Activated naive CD8-positive, alpha-beta T cell treated with anti-CD3 and anti-CD28 coated beads for 36 hours (primary cell): ENCODE data around the gene MFSD11. TPM values are rescaled to one million over a fixed set of nuclear protein-coding genes. Genes with fewer than 3 reads are reported as not detected.
"Not testable (repeated sequence)": the region's sequence is repeated elsewhere in the genome, so short reads cannot be mapped to it uniquely, and the experiment has no call there.

Experiments
- DNase-seq: peaks from one replicate; pipeline ENCODE4 v3.0.0; 2021
- H3K27ac Mint-ChIP-seq: one replicate; pipeline ENCODE4 v1.8.0; 2022; ENCODE audit warnings: mild to moderate bottlenecking, moderate library complexity, mixed read lengths
- H3K27me3 Mint-ChIP-seq: one replicate; pipeline ENCODE4 v1.8.0; 2022; ENCODE audit warnings: mild to moderate bottlenecking, mixed read lengths
- H3K36me3 Mint-ChIP-seq: one replicate; pipeline ENCODE4 v1.8.0; 2021; ENCODE audit warnings: mild to moderate bottlenecking, mixed read lengths
- H3K4me1 Mint-ChIP-seq: one replicate; pipeline ENCODE4 v1.8.0; 2021; ENCODE audit warnings: mixed read lengths
- H3K4me3 Mint-ChIP-seq: one replicate; pipeline ENCODE4 v1.8.0; 2022; ENCODE audit warnings: mild to moderate bottlenecking, moderate library complexity, mixed read lengths
- H3K9me3 Mint-ChIP-seq: one replicate; pipeline ENCODE4 v1.8.0; 2022; ENCODE audit warnings: mixed read lengths
- total RNA-seq, 2 experiments: library from RNA; stranded (reverse); gene quantifications; one replicate each; pipeline ENCODE4 v1.2.3, GENCODE V29; 2021

Gene MFSD11
- total RNA-seq, 2 experiments from 2014 or later: 14.4 to 16.0 TPM

DNA sequence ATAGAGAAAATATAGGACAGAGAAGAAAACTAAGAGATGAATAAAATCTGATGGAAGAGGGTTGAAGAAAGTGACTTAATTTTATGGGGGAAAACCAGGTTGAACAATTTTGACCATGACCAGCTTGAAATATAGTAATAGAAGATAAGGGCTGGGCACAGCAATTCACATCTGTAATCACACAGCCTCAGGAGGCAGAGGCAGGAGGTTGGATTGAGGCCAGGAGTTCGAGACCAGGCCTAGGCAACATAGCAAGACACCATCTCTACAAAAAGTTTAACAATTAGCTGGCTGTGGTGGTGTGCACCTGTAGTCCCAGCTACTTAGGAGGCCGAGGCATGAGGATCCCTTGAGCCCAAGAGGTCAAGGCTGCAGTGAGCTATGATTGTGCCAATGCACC, 35.8 kb upstream of the MFSD11 start:
- H3K4me3 Mint-ChIP-seq: no peak overlapping the region
- no peak for DNase-seq
- no peaks in the 10 kb centered on the region for H3K4me1 Mint-ChIP-seq
- H3K36me3 Mint-ChIP-seq: no peaks in the 10 kb centered on the region
- no peak overlapping the region for H3K27ac Mint-ChIP-seq
- no peaks in the 10 kb centered on the region for H3K27me3 Mint-ChIP-seq
- H3K9me3 Mint-ChIP-seq: no peaks in the 10 kb centered on the region

- Mint-ChIP-seq H3K4me3 (no peak overlapping the region), H3K9me3 (no peaks in the 10 kb centered on the region), H3K4me1 (no peaks in the 10 kb centered on the region), H3K36me3 (no peaks in the 10 kb centered on the region), H3K27me3 (no peaks in the 10 kb centered on the region), H3K27ac (no peak overlapping the region)
- no peak for DNase-seq
Observed at GRCh38 chr17:76702941-76703637, 34.8 kb upstream of the MFSD11 start.

GRCh38 chr17:76704805-76705204, 33.1 kb upstream of the MFSD11 start:
- Mint-ChIP-seq H3K27ac (no peak overlapping the region), H3K4me3 (no peak overlapping the region), H3K4me1 (peaks cover 6% of the 10 kb centered on the region), H3K9me3 (no peaks in the 10 kb centered on the region), H3K27me3 (no peaks in the 10 kb centered on the region), H3K36me3 (no peaks in the 10 kb centered on the region)
- DNase-seq: no peak

- H3K27ac Mint-ChIP-seq: no peak overlapping the region
- H3K4me1 Mint-ChIP-seq: peaks cover 8% of the 10 kb centered on the region
- H3K4me3 Mint-ChIP-seq: no peak overlapping the region
- H3K9me3 Mint-ChIP-seq: no peaks in the 10 kb centered on the region
- H3K36me3 Mint-ChIP-seq: no peaks in the 10 kb centered on the region
- no peaks in the 10 kb centered on the region for H3K27me3 Mint-ChIP-seq
- DNase-seq: no peak
Observed at GRCh38 chr17:76706817-76707216, 31.1 kb upstream of the MFSD11 start.

DNA sequence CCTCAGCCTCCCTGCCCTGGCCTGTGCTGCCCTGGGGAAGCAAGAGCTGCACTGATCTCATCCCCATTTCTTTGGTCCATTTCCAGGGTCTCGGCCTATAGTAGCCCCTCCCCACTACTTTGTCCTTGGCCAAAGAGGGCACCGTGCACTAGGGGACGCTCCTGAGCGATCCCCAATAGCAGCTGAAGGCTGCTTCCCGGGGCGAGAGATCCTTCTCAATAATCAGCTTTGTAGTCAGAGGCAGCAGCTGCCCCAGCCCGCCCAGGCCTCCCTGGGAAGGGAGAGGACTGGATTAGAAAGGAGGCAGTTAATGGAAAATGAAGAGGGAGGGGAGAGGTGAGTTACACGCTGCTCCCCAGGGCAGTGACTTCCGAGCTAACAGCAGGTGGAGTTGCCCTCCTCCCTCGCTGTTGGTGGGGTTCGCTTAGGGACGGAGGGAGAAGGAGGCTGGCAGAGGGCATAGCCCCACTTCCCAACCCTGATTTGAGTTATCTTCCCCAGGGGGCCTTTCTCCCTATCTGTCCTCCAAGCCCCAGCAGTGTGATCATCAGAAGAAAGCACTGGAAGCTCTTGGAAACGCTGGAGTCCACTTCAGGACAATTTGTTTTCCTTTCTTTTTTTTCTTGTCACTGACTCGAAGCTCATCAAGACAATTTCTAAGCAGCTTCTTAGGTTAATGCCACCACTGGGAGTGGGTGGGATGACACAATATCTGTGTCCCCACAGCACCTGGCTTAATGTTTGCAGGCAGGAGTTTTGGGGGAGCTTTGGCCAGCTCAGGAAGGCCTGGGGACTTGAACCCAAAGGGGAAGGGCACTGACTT, 29.7 kb upstream of the MFSD11 start:
- Mint-ChIP-seq H3K27me3 (no peaks in the 10 kb centered on the region), H3K9me3 (no peaks in the 10 kb centered on the region), H3K36me3 (no peaks in the 10 kb centered on the region), H3K27ac (no peak overlapping the region), H3K4me1 (peaks cover 12% of the 10 kb centered on the region), H3K4me3 (no peak overlapping the region)
- DNase-seq: no peak

DNA sequence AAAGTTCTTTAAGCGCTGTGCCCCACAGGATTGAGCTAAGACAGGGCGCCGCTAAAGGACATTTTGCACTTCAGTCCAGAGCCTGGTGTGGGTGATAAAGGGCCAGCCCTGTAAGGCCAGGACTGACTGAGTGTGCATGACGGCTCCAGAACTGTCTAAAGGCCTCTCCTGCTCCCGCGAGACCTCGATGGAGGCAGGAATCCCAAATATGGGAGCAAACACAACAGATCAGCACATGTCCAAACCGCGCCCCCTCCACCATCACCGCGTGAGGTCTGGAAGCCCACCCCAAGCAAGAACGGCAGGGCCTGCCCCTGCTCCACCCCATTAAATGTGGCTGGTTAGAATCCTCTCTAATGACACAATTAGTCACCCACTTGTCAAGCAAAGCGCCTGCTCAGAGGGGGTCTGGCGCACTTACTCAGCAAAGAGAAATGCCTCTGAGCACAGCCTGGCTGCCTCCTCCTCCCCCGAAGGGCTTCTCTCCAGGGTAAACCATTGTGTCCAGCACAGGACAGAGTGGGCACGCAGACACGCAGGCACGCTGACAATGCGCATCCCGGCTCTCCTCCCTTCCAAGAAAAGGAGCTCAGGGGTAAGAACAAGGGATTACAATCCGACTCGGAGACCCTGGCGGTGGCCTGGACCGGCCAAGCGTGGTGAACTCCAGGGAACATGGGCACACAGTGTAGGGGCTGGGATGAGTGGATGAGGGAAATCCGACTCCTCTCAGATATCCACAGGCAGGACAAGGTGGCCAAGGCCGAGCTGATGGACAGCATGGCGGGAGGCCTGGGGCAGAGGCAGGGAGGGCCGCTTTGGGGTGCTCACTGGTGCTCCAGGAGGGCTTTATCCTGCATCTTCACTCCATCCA, 28.6 kb upstream of the MFSD11 start:
- Mint-ChIP-seq H3K4me3 (peak overlapping the region; percentile 69), H3K4me1 (peaks cover 23% of the 10 kb centered on the region), H3K36me3 (peaks cover 5% of the 10 kb centered on the region), H3K27me3 (no peaks in the 10 kb centered on the region), H3K27ac (no peak overlapping the region), H3K9me3 (no peaks in the 10 kb centered on the region)
- DNase-seq: no peak

DNA sequence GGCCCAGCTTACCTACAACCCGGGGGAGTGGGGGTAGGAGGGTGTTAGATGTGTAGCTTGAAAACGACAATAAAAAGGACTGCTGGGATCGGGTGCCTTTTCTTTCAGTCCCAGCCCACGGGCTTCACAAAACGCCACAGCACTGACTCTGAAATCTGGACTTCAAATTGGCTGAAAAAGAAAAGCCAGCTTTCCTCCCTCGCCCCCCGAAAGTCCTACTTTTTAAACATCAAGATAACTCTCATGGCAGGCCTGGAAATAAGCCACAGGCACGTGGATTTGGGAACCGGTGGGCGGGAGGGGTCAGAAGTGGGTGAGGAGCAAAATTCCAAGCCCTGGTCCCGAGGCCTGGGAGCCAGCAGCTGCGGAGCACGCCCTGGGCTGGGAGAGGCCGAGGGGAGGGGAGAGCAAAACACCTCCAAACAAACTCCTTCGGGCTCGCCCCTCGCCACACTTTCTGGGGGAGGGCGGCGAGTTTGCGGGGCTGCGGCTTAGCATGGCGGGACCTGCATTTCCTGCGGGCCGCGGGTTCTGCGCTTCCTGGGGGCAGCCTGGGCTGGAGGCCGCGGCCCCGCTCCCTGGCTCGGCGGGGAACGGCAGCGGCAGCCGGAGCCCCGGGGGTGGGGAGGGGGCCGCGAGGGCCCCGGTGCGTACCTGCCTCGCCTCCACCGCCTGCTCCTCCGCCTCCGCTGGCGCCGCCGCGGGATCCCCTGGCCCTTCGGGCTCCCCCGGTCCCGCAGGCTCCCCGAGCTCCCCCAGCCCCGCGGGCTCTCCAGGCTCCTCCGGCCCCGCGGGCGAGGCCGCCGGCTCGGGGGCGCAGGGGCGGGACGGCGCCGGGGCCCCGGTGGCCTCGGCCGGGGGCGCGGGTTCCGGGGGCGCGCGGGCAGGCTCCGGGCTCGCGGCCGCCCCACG, 27.7 kb upstream of the MFSD11 start:
- peaks cover 10% of the 10 kb centered on the region for H3K36me3 Mint-ChIP-seq
- H3K27me3 Mint-ChIP-seq, H3K27ac Mint-ChIP-seq, H3K9me3 Mint-ChIP-seq: not testable (repeated sequence)
- DNase-seq: peak; percentile 31
- peaks cover 29% of the 10 kb centered on the region for H3K4me1 Mint-ChIP-seq
- peak overlapping the region; percentile 69 for H3K4me3 Mint-ChIP-seq

GRCh38 chr17:76710863-76711611, 26.9 kb upstream of the MFSD11 start, which contains the start of gene MXRA7:
Gene MXRA7, minus strand, starts transcription at chr17:76710965. Its CDS starts 19 bp downstream, at chr17:76710946.
- H3K27me3 Mint-ChIP-seq: no peaks in the 10 kb centered on the region
- DNase-seq: peak; percentile 77
- H3K9me3 Mint-ChIP-seq: no peaks in the 10 kb centered on the region
- peaks cover 19% of the 10 kb centered on the region for H3K36me3 Mint-ChIP-seq
- no peak within 1 kb of the TSS for H3K27ac Mint-ChIP-seq
- H3K4me3 Mint-ChIP-seq: peak within 1 kb of the TSS; percentile 69
- H3K4me1 Mint-ChIP-seq: peaks cover 37% of the 10 kb centered on the region

GRCh38 chr17:76712321-76712720, 25.6 kb upstream of the MFSD11 start:
- peaks cover 48% of the 10 kb centered on the region for H3K4me1 Mint-ChIP-seq
- H3K36me3 Mint-ChIP-seq: peaks cover 27% of the 10 kb centered on the region
- not testable (repeated sequence) for DNase-seq, H3K27me3 Mint-ChIP-seq, H3K27ac Mint-ChIP-seq, H3K9me3 Mint-ChIP-seq, H3K4me3 Mint-ChIP-seq

DNA sequence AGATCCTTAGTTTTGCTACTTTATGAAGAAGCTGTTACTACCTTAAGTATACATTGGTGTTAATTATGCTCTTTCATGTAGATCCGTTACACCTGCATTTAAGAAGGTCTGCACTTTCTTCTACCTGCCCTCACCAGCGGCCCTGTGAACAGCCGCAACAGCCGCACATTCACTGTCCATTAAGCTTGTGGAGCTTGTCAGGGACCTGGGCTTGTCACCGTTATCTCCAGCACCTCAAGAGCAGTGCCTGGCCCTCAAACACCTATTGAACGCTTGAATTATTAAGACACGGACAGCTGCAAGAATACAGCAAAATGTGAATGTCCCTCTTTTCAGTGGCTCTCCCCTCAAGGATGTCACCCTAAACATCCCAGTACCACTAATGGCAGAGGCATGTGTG, 24.2 kb upstream of the MFSD11 start:
- H3K4me3 Mint-ChIP-seq: no peak overlapping the region
- H3K4me1 Mint-ChIP-seq: peaks cover 47% of the 10 kb centered on the region
- H3K9me3 Mint-ChIP-seq: no peaks in the 10 kb centered on the region
- DNase-seq: no peak
- peaks cover 32% of the 10 kb centered on the region for H3K36me3 Mint-ChIP-seq
- no peaks in the 10 kb centered on the region for H3K27me3 Mint-ChIP-seq
- H3K27ac Mint-ChIP-seq: peak overlapping the region; percentile 1

GRCh38 chr17:76714336-76714735, 23.6 kb upstream of the MFSD11 start:
- no peak overlapping the region for H3K4me3 Mint-ChIP-seq
- H3K27me3 Mint-ChIP-seq: no peaks in the 10 kb centered on the region
- DNase-seq: no peak
- H3K9me3 Mint-ChIP-seq: no peaks in the 10 kb centered on the region
- H3K36me3 Mint-ChIP-seq: peaks cover 35% of the 10 kb centered on the region
- H3K4me1 Mint-ChIP-seq: peaks cover 47% of the 10 kb centered on the region
- H3K27ac Mint-ChIP-seq: peak overlapping the region; percentile 98

DNA sequence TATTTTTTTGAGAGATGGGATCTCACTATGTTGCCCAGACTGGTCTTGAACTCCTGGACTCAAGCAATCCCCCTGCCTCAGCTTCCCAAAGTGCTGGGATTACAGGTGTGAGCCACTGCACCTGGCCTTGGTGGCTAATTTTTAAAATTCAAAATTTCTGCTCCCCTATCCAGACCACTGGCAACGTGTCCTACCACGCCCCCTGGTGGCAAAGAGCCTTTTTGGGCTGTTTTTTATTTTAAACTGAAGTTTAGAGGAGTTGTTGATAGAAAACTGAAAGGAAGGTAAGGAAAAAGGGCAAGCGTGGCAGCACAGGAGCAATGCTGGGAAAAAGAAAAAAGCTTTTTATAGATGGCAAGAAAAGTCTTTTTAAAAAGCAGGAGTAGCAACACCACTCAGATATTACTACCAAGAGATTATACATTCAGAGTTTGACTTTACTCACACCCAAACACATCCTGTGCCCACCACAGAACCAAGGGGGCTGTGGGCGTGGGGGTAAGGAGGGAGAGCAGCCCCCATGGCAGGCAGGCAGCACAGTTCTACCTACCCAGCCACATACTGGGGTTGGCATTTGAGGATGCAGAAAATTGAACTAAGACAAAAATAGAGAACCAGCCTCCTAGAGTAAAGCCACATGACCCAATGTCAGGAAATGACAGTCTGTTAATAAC, 23.0 kb upstream of the MFSD11 start:
- no peaks in the 10 kb centered on the region for H3K9me3 Mint-ChIP-seq
- H3K27me3 Mint-ChIP-seq: no peaks in the 10 kb centered on the region
- peak overlapping the region; percentile 98 for H3K27ac Mint-ChIP-seq
- H3K4me1 Mint-ChIP-seq: peaks cover 47% of the 10 kb centered on the region
- peak; percentile 71 for DNase-seq
- H3K36me3 Mint-ChIP-seq: peaks cover 38% of the 10 kb centered on the region
- H3K4me3 Mint-ChIP-seq: peak overlapping the region; percentile 42

- H3K4me1 Mint-ChIP-seq: peaks cover 47% of the 10 kb centered on the region
- peak overlapping the region; percentile 98 for H3K27ac Mint-ChIP-seq
- no peak for DNase-seq
- no peaks in the 10 kb centered on the region for H3K9me3 Mint-ChIP-seq
- H3K36me3 Mint-ChIP-seq: peaks cover 41% of the 10 kb centered on the region
- no peaks in the 10 kb centered on the region for H3K27me3 Mint-ChIP-seq
- peak overlapping the region; percentile 74 for H3K4me3 Mint-ChIP-seq
Observed at GRCh38 chr17:76715496-76715830, 22.5 kb upstream of the MFSD11 start.
